Trophoblast cell (in vitro differentiated cells and primary cell): ENCODE data around the gene DYNC2I2.

Source experiments
- DNase-seq, 2 donors: peaks; one replicate each; pipeline ENCODE4 v3.0.0-alpha.2; 2016
- H2AFZ ChIP-seq: 2 replicates; pipeline ENCODE4 v1.6.1; 2013; ENCODE audit warnings: low read length, moderate library complexity, mild to moderate bottlenecking; ENCODE audit not compliant: insufficient read depth, poor library complexity
- H2AK5ac ChIP-seq: 2 replicates; pipeline ENCODE4 v1.6.1; 2013; ENCODE audit warnings: mild to moderate bottlenecking, low read length
- H2BK120ac ChIP-seq: 2 replicates; pipeline ENCODE4 v1.6.1; 2013; ENCODE audit warnings: low read length, mild to moderate bottlenecking, moderate library complexity; ENCODE audit not compliant: insufficient read depth, poor library complexity
- H2BK12ac ChIP-seq: 2 replicates; pipeline ENCODE4 v1.6.1; 2013; ENCODE audit warnings: mild to moderate bottlenecking, low read length, moderate library complexity
- H2BK5ac ChIP-seq: 2 replicates; pipeline ENCODE4 v1.6.1; 2013; ENCODE audit warnings: low read length, low read depth, moderate library complexity, mild to moderate bottlenecking; ENCODE audit not compliant: poor library complexity
- H3K14ac ChIP-seq: 2 replicates; pipeline ENCODE4 v1.6.1; 2013; ENCODE audit warnings: mild to moderate bottlenecking, low read length
- H3K18ac ChIP-seq: 2 replicates; pipeline ENCODE4 v1.6.1; 2013; ENCODE audit warnings: mild to moderate bottlenecking, low read length
- H3K23ac ChIP-seq: 2 replicates; pipeline ENCODE4 v1.6.1; 2013; ENCODE audit warnings: low read length
- H3K27ac ChIP-seq: 2 replicates; pipeline ENCODE4 v1.5.1; 2013; ENCODE audit warnings: low read depth, mild to moderate bottlenecking, inconsistent platforms, low read length, moderate library complexity
- H3K27me3 ChIP-seq: 2 replicates; pipeline ENCODE4 v1.6.1; 2013; ENCODE audit warnings: inconsistent platforms, mild to moderate bottlenecking, low read length, moderate library complexity; ENCODE audit not compliant: insufficient read depth
- H3K36me3 ChIP-seq, 2 experiments: 1 replicate in 1 of 2; 2 replicates in 1 of 2; pipeline ENCODE4 v1.6.1; 2013; ENCODE audit warnings: low read length in 2 of 2, mild to moderate bottlenecking in 2 of 2, moderate library complexity in 1 of 2; ENCODE audit not compliant: insufficient read depth in 2 of 2, control insufficient read depth in 1 of 2
- H3K4ac ChIP-seq: 2 replicates; pipeline ENCODE4 v1.6.1; 2013; ENCODE audit warnings: low read depth, mild to moderate bottlenecking, low read length, moderate library complexity
- H3K4me1 ChIP-seq, 2 experiments: 1 replicate in 1 of 2; 2 replicates in 1 of 2; pipeline ENCODE4 v1.6.1; 2013; ENCODE audit warnings: low read length in 2 of 2, mild to moderate bottlenecking in 2 of 2, moderate library complexity in 1 of 2; ENCODE audit not compliant: insufficient read depth in 2 of 2, control insufficient read depth in 1 of 2
- H3K4me2 ChIP-seq: 2 replicates; pipeline ENCODE4 v1.6.1; 2013; ENCODE audit warnings: inconsistent platforms, mild to moderate bottlenecking, low read length, moderate library complexity
- H3K4me3 ChIP-seq: 2 replicates; pipeline ENCODE4 v1.5.1; 2013; ENCODE audit warnings: mild to moderate bottlenecking, low read depth, low read length, inconsistent platforms
- H3K79me1 ChIP-seq: one replicate; pipeline ENCODE4 v1.6.1; 2013; ENCODE audit warnings: low read length
- H3K79me2 ChIP-seq: 2 replicates; pipeline ENCODE4 v1.6.1; 2013; ENCODE audit warnings: low read length, mild to moderate bottlenecking; ENCODE audit not compliant: control insufficient read depth, insufficient read depth, poor library complexity
- H3K9ac ChIP-seq: 2 replicates; pipeline ENCODE4 v1.6.1; 2013; ENCODE audit warnings: mild to moderate bottlenecking, low read length
- H3K9me3 ChIP-seq: 2 replicates; pipeline ENCODE4 v1.6.1; 2013; ENCODE audit warnings: low read depth, mild to moderate bottlenecking, control low read depth, inconsistent platforms, low read length; ENCODE audit not compliant: insufficient read depth
- H4K12ac ChIP-seq: 2 replicates; pipeline ENCODE4 v1.6.1; 2013; ENCODE audit warnings: low read depth, mild to moderate bottlenecking, low read length, moderate library complexity
- H4K8ac ChIP-seq: 2 replicates; pipeline ENCODE4 v1.6.1; 2013; ENCODE audit warnings: low read depth, mild to moderate bottlenecking, low read length, moderate library complexity
- H4K91ac ChIP-seq: one replicate; pipeline ENCODE4 v1.6.1; 2013; ENCODE audit warnings: low read depth, mild to moderate bottlenecking, low read length, moderate library complexity
- WGBS: extraction: QIAGEN DNeasy Blood & Tissue Kit; methylation state at CpG from one replicate; pipeline ENCODE4 v1.1.7; 2013; ENCODE audit warnings: missing lambda C conversion rate; ENCODE audit not compliant: insufficient read length, insufficient coverage; ENCODE audit errors: extremely low coverage; 5-methylcytosine and 5-hydroxymethylcytosine counted together

DYNC2I2 gene

DNA sequence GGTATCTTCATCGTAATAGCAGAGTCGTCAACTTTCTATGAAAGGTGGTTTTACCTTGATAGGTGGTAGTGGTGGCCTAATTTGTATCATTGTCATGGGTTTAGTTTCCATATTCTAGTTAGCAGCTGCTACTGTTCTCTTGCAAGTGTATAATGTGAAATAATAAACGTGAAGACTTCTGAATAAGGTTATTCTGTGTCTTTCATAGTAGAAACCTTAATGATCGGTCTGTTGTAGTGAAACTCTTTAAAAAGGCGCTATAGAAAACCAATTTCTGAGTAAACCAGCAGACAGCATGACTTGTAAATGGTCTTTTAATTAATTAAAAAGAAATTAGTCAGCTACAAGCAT, 34.0 kb upstream of the DYNC2I2 start:
- Histone ChIP-seq H3K27me3 (no peaks in the 10 kb centered on the region), H2AK5ac (no peak overlapping the region), H2BK12ac (no peak overlapping the region), H2AFZ (no peak overlapping the region), H4K12ac (no peak overlapping the region), H3K23ac (no peak overlapping the region), H2BK5ac (no peak overlapping the region), H3K4me1 (peaks cover 2 to 3% of the 10 kb centered on the region in 2 experiments), H3K4ac (peak overlapping the region; percentile 98), H4K8ac (no peak overlapping the region), H3K18ac (no peak overlapping the region), H3K36me3 (peaks cover 7 to 21% of the 10 kb centered on the region in 2 experiments), H2BK120ac (no peak overlapping the region), H3K4me2 (peak overlapping the region; percentile 71), H3K9ac (peak overlapping the region; percentile 94), H3K4me3 (peak overlapping the region; percentile 97), H3K27ac (no peak overlapping the region), H3K79me1 (peaks cover 14% of the 10 kb centered on the region), H4K91ac (no peak overlapping the region), H3K9me3 (no peaks in the 10 kb centered on the region), H3K79me2 (peaks cover 15% of the 10 kb centered on the region), H3K14ac (peak overlapping the region; percentile 57)
- WGBS: no CpG with 5 or more reads among the region's 5 CpGs
- no peak for DNase-seq

DNA sequence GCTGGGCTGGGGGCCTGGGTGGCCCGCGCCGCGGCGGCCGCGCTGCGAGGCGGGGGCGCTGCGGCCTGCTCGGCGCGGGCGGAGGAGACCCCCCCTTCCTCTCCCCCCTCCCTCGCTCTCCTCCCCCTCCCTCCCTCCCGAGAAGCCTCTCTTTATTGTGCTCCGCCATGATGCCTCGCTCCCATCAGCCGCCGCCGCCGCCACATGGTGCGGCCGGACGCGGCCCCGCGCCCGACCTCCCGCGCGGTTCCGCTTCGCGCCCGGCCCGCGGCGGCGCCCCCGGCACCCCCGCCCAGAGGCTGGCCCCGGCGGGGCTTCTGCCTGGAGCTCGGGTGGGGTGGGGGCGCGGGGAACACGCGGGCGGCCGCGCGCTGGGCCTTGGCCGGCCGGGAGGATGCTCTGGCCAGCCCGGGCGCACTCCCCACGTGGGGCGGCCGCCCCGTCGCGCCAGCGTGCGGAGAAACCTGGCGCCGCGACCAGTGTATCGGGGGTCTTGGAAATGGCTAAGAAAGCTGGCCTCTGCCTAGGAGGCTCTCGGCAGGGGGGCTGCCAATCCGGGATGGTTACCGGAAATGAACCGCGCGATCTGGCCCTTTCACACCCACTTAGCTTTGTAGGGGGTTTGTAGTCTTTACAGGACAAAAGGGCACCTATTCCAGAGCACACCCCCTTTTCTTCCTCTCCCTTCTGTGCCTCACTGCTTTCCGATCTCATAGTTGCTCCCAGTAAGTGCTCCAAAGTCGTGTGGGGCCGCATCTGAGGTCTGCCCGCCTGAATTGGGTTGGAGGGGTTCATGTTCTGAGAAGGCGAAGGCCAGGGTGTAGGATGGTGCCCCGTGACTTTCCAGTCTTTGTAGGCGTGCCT, 33.4 kb upstream of the DYNC2I2 start:
- H3K9ac ChIP-seq: peak overlapping the region; percentile 94
- peak overlapping the region; percentile 71 for H3K4me2 ChIP-seq
- WGBS: no CpG with 5 or more reads among the region's 83 CpGs
- peak overlapping the region; percentile 97 for H3K4me3 ChIP-seq
- H2AFZ ChIP-seq: no peak overlapping the region
- H4K12ac ChIP-seq: no peak overlapping the region
- peak overlapping the region; percentile 92 for H4K91ac ChIP-seq
- peak overlapping the region; percentile 42 for H2BK5ac ChIP-seq
- H3K36me3 ChIP-seq: peaks cover 7 to 21% of the 10 kb centered on the region in 2 experiments
- peaks cover 18% of the 10 kb centered on the region for H3K79me2 ChIP-seq
- H2AK5ac ChIP-seq: peak overlapping the region; percentile 86
- peaks cover 14% of the 10 kb centered on the region for H3K79me1 ChIP-seq
- peak overlapping the region; percentile 98 for H3K4ac ChIP-seq
- H3K18ac ChIP-seq: peak overlapping the region; percentile 49
- peaks cover 6 to 7% of the 10 kb centered on the region in 2 experiments for H3K4me1 ChIP-seq
- peak in 1 of 2 donors; percentile 26 for DNase-seq
- H4K8ac ChIP-seq: peak overlapping the region; percentile 5
- H2BK120ac ChIP-seq: peak overlapping the region; percentile 52
- no peak overlapping the region for H3K23ac ChIP-seq
- no peaks in the 10 kb centered on the region for H3K9me3 ChIP-seq
- peak overlapping the region; percentile 99 for H3K27ac ChIP-seq
- H3K27me3 ChIP-seq: no peaks in the 10 kb centered on the region
- H2BK12ac ChIP-seq: no peak overlapping the region
- H3K14ac ChIP-seq: peak overlapping the region; percentile 57

DNA sequence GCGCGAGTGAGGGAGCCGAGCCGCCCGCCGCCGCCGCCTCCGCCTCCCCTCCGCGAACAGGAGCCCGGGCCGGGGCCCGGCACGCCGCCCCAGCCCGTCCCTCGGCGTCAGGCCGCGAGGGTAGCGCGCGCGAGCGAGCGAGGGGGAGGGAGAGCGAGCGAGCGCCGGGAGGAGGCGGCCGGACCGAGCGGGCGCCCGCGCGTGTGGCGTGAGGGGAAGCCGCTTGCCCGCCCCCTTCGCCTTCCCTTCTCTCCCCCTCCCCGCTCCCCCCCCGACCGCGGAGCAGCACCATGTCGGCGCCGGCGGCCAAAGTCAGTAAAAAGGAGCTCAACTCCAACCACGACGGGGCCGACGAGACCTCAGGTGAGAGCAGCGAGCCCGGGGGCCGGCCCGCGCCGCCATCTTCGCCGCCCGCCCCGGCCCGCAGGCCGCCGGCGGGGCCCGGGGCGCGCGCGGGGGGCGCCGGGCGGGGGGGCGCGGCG, 32.7 kb upstream of the DYNC2I2 start:
- H3K36me3 ChIP-seq: peaks cover 6 to 19% of the 10 kb centered on the region in 2 experiments
- no peaks in the 10 kb centered on the region for H3K27me3 ChIP-seq
- no peak overlapping the region for H4K12ac ChIP-seq
- peak overlapping the region; percentile 80 for H3K18ac ChIP-seq
- peak overlapping the region; percentile 97 for H3K4me3 ChIP-seq
- H3K4me2 ChIP-seq: no peak overlapping the region
- H2BK120ac ChIP-seq: peak overlapping the region; percentile 79
- peak overlapping the region; percentile 84 for H3K4ac ChIP-seq
- H2AK5ac ChIP-seq: no peak overlapping the region
- peak overlapping the region; percentile 92 for H4K91ac ChIP-seq
- H2BK12ac ChIP-seq: no peak overlapping the region
- H3K79me1 ChIP-seq: peaks cover 18% of the 10 kb centered on the region
- H2AFZ ChIP-seq: no peak overlapping the region
- peaks cover 6 to 12% of the 10 kb centered on the region in 2 experiments for H3K4me1 ChIP-seq
- peak overlapping the region; percentile 95 for H3K9ac ChIP-seq
- no peak overlapping the region for H3K23ac ChIP-seq
- peak overlapping the region; percentile 71 for H4K8ac ChIP-seq
- no peaks in the 10 kb centered on the region for H3K9me3 ChIP-seq
- peak overlapping the region; percentile 94 for H2BK5ac ChIP-seq
- peak overlapping the region; percentile 99 for H3K27ac ChIP-seq
- H3K79me2 ChIP-seq: peaks cover 21% of the 10 kb centered on the region
- WGBS: no CpG with 5 or more reads among the region's 80 CpGs
- peak overlapping the region; percentile 86 for H3K14ac ChIP-seq
- peak in 1 of 2 donors; percentile 63 for DNase-seq

DNA sequence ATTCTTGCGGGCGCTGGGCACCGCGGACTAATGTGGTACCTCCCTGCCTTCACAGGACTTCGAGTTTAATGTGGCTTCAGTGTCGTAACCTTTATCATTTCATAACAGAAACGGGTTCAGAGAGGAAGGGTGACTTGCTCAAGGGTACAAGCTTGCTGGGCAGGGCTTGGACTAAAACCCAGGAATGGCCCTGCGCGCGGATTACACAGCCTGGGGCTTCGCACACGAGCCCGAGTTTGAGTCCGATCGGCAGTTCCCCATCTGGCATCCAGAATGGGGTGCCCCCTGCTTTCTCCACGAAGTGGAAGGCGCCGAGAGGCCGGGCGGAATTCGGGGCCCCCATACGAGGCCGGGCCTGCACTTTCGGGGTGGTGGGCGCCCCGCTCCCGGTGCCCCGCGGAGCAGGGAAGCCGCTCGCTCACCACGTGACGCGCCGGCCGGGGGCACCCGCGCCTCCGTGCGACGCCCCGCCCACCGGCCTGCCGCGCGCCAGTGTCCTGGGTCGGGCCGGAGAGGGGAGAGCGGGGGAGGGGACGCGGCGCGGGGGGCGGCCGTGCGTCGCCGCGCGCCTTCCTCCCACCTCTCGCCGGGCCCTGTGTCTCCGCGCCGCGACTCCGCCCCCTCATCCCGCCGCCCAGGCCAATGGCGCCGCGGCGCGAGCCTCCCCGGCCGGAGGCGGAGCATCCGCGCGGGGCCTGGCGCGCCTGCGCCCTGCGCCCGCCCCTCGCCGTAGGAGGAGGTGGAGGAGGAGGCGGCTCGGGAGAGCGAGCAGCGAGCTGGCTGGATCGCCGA, 32.0 kb upstream of the DYNC2I2 start, which contains the start of gene SET:
Gene SET, plus strand, starts transcription at position 722 of the 792 bp plus-strand sequence. CDS start 361 bp downstream, outside the sequence.
- H3K36me3 ChIP-seq: peaks cover 5 to 17% of the 10 kb centered on the region in 2 experiments

More for the DNA sequence above, 32.0 kb upstream of the DYNC2I2 start, which contains the start of gene SET:
- Histone ChIP-seq H3K4ac (peak within 1 kb of the TSS; percentile 98), H3K27ac (peak within 1 kb of the TSS; percentile 99), H4K91ac (peak within 1 kb of the TSS; percentile 92), H2BK5ac (peak within 1 kb of the TSS; percentile 94), H3K27me3 (no peaks in the 10 kb centered on the region), H3K79me2 (peaks cover 23% of the 10 kb centered on the region), H3K79me1 (peaks cover 24% of the 10 kb centered on the region), H3K4me2 (peak within 1 kb of the TSS; percentile 71), H4K8ac (peak within 1 kb of the TSS; percentile 83), H4K12ac (peak within 1 kb of the TSS; percentile 29), H3K14ac (peak within 1 kb of the TSS; percentile 86), H3K18ac (peak within 1 kb of the TSS; percentile 80), H2BK12ac (no peak within 1 kb of the TSS), H2AFZ (peak within 1 kb of the TSS; percentile 42), H2BK120ac (peak within 1 kb of the TSS; percentile 79), H3K9ac (peak within 1 kb of the TSS; percentile 95), H3K9me3 (no peaks in the 10 kb centered on the region), H3K4me1 (peaks cover 6 to 12% of the 10 kb centered on the region in 2 experiments), H3K4me3 (peak within 1 kb of the TSS; percentile 97), H3K23ac (no peak within 1 kb of the TSS), H2AK5ac (no peak within 1 kb of the TSS)
- peak; percentile 89 to 97 for DNase-seq
- no CpG with 5 or more reads among the region's 93 CpGs for WGBS
